ENCODE data around the gene PHETA1. TPM values are rescaled to one million over a fixed set of nuclear protein-coding genes. Genes with fewer than 3 reads are reported as not detected.

PHETA1 gene, protein sequence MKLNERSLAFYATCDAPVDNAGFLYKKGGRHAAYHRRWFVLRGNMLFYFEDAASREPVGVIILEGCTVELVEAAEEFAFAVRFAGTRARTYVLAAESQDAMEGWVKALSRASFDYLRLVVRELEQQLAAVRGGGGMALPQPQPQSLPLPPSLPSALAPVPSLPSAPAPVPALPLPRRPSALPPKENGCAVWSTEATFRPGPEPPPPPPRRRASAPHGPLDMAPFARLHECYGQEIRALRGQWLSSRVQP
- total RNA-seq, result 10 to 100 TPM in 1 of 4 donors, 1 to 10 TPM in 3; 6.9 to 29.9 (median 7.8) TPM

DNA sequence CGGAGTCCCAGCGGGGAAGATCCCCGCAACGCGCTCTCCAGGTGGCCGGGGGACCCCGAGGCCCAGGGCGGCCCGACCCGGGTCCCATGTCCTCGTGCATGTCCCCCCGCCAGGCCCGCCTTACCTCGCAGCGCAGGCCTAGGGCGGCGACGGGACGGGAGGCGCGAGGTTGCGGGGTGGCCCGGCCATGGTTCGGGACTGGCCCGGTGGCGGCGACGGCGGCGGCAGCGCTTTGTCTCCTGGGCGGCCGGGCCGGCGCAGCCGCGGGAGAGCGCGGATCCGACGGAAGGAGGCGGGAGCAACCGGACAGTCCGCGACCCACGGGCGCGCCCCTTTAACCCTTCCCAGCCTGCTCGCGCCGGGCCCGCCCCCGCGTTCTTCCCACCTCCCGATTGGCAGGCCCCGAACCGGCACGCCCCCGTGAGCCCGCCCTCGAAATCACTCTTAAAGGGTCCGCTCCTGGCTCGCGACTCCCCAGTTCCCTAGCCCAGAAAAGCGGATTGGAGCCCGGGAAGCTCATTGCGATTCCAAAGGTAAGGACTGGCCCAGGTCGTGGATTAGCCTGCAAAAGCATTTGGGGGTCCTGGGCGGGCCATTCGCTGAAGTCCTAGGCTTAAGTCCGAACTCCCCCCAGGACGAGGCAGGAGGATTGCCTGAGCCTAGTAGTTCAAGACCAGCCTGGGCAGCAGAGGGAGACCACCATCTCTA is at the start of gene PHETA1:
PHETA1 (minus strand) TSS at position 308 of the 708 bp plus-strand sequence. CDS start 5,668 bp downstream, outside the sequence.
- TF ChIP-seq POLR2A (IDR thresholded peaks at IDR 0.05), result peak in 2 of 4 donors; percentile 33 to 55
- TF ChIP-seq, protein P1, sequence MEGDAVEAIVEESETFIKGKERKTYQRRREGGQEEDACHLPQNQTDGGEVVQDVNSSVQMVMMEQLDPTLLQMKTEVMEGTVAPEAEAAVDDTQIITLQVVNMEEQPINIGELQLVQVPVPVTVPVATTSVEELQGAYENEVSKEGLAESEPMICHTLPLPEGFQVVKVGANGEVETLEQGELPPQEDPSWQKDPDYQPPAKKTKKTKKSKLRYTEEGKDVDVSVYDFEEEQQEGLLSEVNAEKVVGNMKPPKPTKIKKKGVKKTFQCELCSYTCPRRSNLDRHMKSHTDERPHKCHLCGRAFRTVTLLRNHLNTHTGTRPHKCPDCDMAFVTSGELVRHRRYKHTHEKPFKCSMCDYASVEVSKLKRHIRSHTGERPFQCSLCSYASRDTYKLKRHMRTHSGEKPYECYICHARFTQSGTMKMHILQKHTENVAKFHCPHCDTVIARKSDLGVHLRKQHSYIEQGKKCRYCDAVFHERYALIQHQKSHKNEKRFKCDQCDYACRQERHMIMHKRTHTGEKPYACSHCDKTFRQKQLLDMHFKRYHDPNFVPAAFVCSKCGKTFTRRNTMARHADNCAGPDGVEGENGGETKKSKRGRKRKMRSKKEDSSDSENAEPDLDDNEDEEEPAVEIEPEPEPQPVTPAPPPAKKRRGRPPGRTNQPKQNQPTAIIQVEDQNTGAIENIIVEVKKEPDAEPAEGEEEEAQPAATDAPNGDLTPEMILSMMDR (IDR thresholded peaks at IDR 0.05), result peak in 1 of 6 experiments; percentile 20
- H3K9me3 ChIP-seq, result no peaks in the 10 kb centered on the region
- peaks cover 19 to 32% (median 21%) of the 10 kb centered on the region in 3 donors for H3K4me1 ChIP-seq
- H3K27me3 ChIP-seq, result no peaks in the 10 kb centered on the region
- 0 to 10% methylated on average over 2 to 4 of the region's 72 CpGs for WGBS, 2 donors
- peak within 1 kb of the TSS; percentile 73 to 92 (median 82) for H3K4me3 ChIP-seq
- DNase-seq, result peak; percentile 46
- intact Hi-C loops (cut with DNase I), result no loop called here
- peaks cover 0 to 24% (median 0%) of the 10 kb centered on the region in 3 donors for H3K36me3 ChIP-seq
- H3K27ac ChIP-seq, result peak within 1 kb of the TSS; percentile 62 to 79 (median 73)

DNA sequence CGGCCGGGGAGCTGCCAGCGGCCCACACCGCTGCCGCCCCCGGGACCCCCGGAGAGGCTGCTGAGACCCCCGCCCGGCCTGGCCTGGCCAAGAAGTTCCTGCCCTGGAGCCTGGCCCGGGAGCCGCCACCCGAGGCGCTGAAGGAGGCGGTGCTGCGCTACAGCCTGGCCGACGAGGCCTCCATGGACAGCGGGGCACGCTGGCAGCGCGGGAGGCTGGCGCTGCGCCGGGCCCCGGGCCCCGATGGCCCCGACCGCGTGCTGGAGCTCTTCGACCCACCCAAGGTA is 49.6 kb upstream of the PHETA1 start:
- Histone ChIP-seq H3K27me3 (no peaks in the 10 kb centered on the region), H3K9me3 (no peaks in the 10 kb centered on the region), H3K36me3 (peaks cover 0 to 31% (median 0%) of the 10 kb centered on the region in 3 donors), H3K4me3 (no peak overlapping the region), H3K27ac (no peak overlapping the region), H3K4me1 (peaks cover 0 to 6% (median 5%) of the 10 kb centered on the region in 3 donors)
- no peak for DNase-seq
- WGBS, 2 donors, result no CpG with 5 or more reads among the region's 30 CpGs
- no peak for TF ChIP-seq POLR2A (IDR thresholded peaks at IDR 0.05)
- TF ChIP-seq, protein P1 (IDR thresholded peaks at IDR 0.05), result no peak
- intact Hi-C loops (cut with DNase I), result no loop called here

DNA sequence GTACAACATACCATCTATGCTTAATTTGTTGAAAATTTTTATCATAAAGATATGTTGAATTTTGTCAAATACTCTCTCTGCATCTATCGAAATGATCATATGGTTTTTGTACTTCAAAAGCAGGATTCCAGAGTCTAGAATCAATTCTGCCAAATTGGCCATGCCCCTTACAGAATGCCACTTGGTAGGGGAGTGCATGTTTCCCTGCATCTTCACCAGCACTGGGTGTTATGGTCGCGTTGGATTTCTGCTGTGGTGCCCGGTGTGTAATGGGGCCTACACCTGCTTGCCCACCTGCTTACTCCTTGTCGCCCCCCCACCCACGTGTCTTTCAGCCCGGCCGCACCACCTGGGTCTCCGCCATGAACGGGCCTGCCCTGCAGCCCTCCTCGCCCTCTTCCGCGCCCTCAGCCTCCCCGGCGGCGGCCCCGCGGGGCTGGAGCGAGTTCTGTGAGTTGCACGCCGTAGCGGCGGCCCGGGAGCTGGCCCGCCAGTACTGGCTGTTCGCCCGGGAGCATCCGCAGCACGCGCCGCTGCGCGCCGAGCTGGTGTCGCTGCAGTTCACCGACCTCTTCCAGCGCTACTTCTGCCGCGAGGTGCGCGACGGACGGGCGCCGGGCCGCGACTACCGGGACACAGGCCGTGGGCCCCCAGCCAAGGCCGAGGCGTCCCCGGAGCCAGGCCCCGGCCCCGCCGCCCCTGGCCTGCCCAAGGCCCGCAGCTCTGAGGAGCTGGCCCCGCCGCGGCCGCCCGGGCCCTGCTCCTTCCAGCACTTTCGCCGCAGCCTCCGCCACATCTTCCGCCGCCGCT is 49.1 kb upstream of the PHETA1 start:
- no peak overlapping the region for H3K4me3 ChIP-seq
- intact Hi-C loops (cut with DNase I), result no loop called here
- peaks cover 0 to 31% (median 0%) of the 10 kb centered on the region in 3 donors for H3K36me3 ChIP-seq
- H3K27me3 ChIP-seq, result no peaks in the 10 kb centered on the region
- 70 to 87% methylated on average over 2 to 5 of the region's 67 CpGs for WGBS, 2 donors
- H3K27ac ChIP-seq, result no peak overlapping the region
- peaks cover 0 to 12% (median 8%) of the 10 kb centered on the region in 3 donors for H3K4me1 ChIP-seq
- H3K9me3 ChIP-seq, result no peaks in the 10 kb centered on the region
- no peak for DNase-seq
- no peak for TF ChIP-seq POLR2A (IDR thresholded peaks at IDR 0.05)
- TF ChIP-seq, protein P1 (IDR thresholded peaks at IDR 0.05), result no peak

DNA sequence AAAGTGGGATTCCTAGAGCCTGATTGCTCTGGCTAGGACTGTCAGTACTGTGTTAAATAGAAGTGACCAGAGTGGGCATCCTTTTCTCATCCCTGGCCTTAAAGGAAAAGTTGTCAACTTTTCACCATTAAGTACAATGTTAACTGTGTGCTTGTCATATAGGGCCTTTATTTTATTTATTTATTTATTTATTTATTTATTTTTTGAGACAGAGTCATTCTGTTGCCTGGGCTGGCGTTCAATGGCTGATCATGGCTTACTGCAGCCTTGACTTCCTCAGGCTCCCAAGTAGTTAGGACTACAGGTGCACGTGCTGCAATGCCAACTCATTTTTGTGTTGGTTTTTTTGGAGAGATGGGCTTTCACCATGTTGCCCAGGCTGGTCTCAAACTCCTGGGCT is 48.4 kb upstream of the PHETA1 start:
- Histone ChIP-seq H3K4me3 (no peak overlapping the region), H3K36me3 (peaks cover 0 to 31% (median 0%) of the 10 kb centered on the region in 3 donors), H3K4me1 (peaks cover 0 to 19% (median 11%) of the 10 kb centered on the region in 3 donors), H3K27ac (no peak overlapping the region), H3K27me3 (no peaks in the 10 kb centered on the region), H3K9me3 (no peaks in the 10 kb centered on the region)
- TF ChIP-seq, protein P1 (IDR thresholded peaks at IDR 0.05), result no peak
- no peak for TF ChIP-seq POLR2A (IDR thresholded peaks at IDR 0.05)
- intact Hi-C loops (cut with DNase I), result no loop called here
- WGBS, 2 donors, result 92 to 94% methylated on average over 2 of the region's 2 CpGs
- no peak for DNase-seq

Data from esophagus squamous epithelium (tissue), 5 donors.